Neuronal stem cell (in vitro differentiated cells): Measurements from ENCODE around the gene STEAP4.

Experiments
- DNase-seq: peaks from one replicate; pipeline ENCODE4 v3.0.0-alpha.2; 2013; ENCODE audit warnings: low spot score
- H2AFZ ChIP-seq: one replicate; pipeline ENCODE4 v1.6.1; 2013; ENCODE audit warnings: mild to moderate bottlenecking, low read length, inconsistent platforms
- H2AK5ac ChIP-seq: 2 replicates; pipeline ENCODE4 v1.6.1; 2013; ENCODE audit warnings: low read depth, mild to moderate bottlenecking, inconsistent platforms, low read length, moderate library complexity, mixed read lengths
- H2BK120ac ChIP-seq: 2 replicates; pipeline ENCODE4 v1.6.1; 2013; ENCODE audit warnings: low read depth, mild to moderate bottlenecking, inconsistent platforms, low read length, moderate library complexity, mixed read lengths
- H2BK12ac ChIP-seq: one replicate; pipeline ENCODE4 v1.6.1; 2013; ENCODE audit warnings: low read length, inconsistent platforms
- H2BK15ac ChIP-seq: 2 replicates; pipeline ENCODE4 v1.6.1; 2013; ENCODE audit warnings: mild to moderate bottlenecking, low read length, inconsistent platforms, mixed read lengths
- H2BK5ac ChIP-seq: one replicate; pipeline ENCODE4 v1.6.1; 2013; ENCODE audit warnings: inconsistent platforms, mild to moderate bottlenecking, low read length, moderate library complexity
- H3K14ac ChIP-seq: one replicate; pipeline ENCODE4 v1.6.1; 2013; ENCODE audit warnings: low read length, inconsistent platforms
- H3K18ac ChIP-seq: 2 replicates; pipeline ENCODE4 v1.6.1; 2013; ENCODE audit warnings: low read length, inconsistent platforms
- H3K23ac ChIP-seq: 2 replicates; pipeline ENCODE4 v1.6.1; 2013; ENCODE audit warnings: low read depth, mild to moderate bottlenecking, mixed read lengths, low read length, inconsistent platforms; ENCODE audit not compliant: poor library complexity
- H3K27ac ChIP-seq: replicated peaks from 3 replicates; pipeline ENCODE4 v1.5.1; 2013; ENCODE audit warnings: low read length, inconsistent platforms
- H3K27me3 ChIP-seq, 3 experiments: 2 replicates each; pipeline ENCODE4 v1.6.1; 2013; ENCODE audit warnings: low read length in 3 of 3, mild to moderate bottlenecking in 2 of 3, inconsistent platforms in 1 of 3, low read depth in 1 of 3, mixed read lengths in 1 of 3, moderate library complexity in 1 of 3; ENCODE audit not compliant: control insufficient read depth in 3 of 3, insufficient read depth in 3 of 3
- H3K36me3 ChIP-seq, 2 donors: replicated peaks in 1 of 2; 2 replicates each; pipeline ENCODE4 v1.6.1; 2013; ENCODE audit warnings: low read length in 2 of 2; ENCODE audit not compliant: control insufficient read depth in 2 of 2, insufficient read depth in 2 of 2
- H3K4ac ChIP-seq: 2 replicates; pipeline ENCODE4 v1.6.1; 2013; ENCODE audit warnings: inconsistent platforms, mild to moderate bottlenecking, low read length, moderate library complexity
- H3K4me1 ChIP-seq, 2 donors: 1 replicate in 1 of 2; 2 replicates in 1 of 2; pipeline ENCODE4 v1.6.1; 2013; ENCODE audit warnings: low read length in 2 of 2, low read depth in 1 of 2; ENCODE audit not compliant: control insufficient read depth in 2 of 2, insufficient read depth in 1 of 2
- H3K4me2 ChIP-seq: one replicate; pipeline ENCODE4 v1.6.1; 2013; ENCODE audit warnings: mild to moderate bottlenecking, low read length, inconsistent platforms; ENCODE audit not compliant: insufficient read depth, poor library complexity, severe bottlenecking
- H3K4me3 ChIP-seq, 2 donors: 2 replicates each; pipeline ENCODE4 v1.5.1; 2013; ENCODE audit warnings: low read length in 2 of 2, mild to moderate bottlenecking in 2 of 2, inconsistent platforms in 1 of 2, moderate library complexity in 1 of 2
- H3K79me1 ChIP-seq: one replicate; pipeline ENCODE4 v1.6.1; 2013; ENCODE audit warnings: low read depth, mild to moderate bottlenecking, inconsistent platforms, low read length, moderate library complexity
- H3K9ac ChIP-seq: one replicate; pipeline ENCODE4 v1.6.1; 2013; ENCODE audit warnings: mild to moderate bottlenecking, low read depth, low read length, inconsistent platforms; ENCODE audit not compliant: poor library complexity
- H3K9me3 ChIP-seq, 2 donors: replicated peaks in 1 of 2; 2 replicates each; pipeline versions ENCODE3 to v1.6.1; 2013; ENCODE audit warnings: low read length in 2 of 2, mild to moderate bottlenecking in 2 of 2, inconsistent platforms in 1 of 2, low read depth in 1 of 2, mixed read lengths in 1 of 2, moderate library complexity in 1 of 2; ENCODE audit not compliant: control insufficient read depth in 2 of 2, insufficient read depth in 1 of 2
- H4K8ac ChIP-seq: one replicate; pipeline ENCODE4 v1.6.1; 2013; ENCODE audit warnings: low read depth, mild to moderate bottlenecking, inconsistent platforms, low read length, moderate library complexity
- H4K91ac ChIP-seq: one replicate; pipeline ENCODE4 v1.6.1; 2013; ENCODE audit warnings: low read length, low read depth, mild to moderate bottlenecking, inconsistent platforms; ENCODE audit not compliant: poor library complexity
- WGBS, 2 donors: extraction: QIAGEN DNeasy Blood & Tissue Kit; methylation state at CpG; one replicate each; pipeline ENCODE4 v1.1.7; 2013; ENCODE audit warnings: missing lambda C conversion rate in 2 of 2, mixed read lengths in 1 of 2; ENCODE audit not compliant: insufficient read length in 2 of 2, insufficient replicate concordance in 1 of 2; ENCODE audit errors: extremely low coverage in 2 of 2; 5-methylcytosine and 5-hydroxymethylcytosine counted together

The STEAP4 gene

GRCh38 chr7:88315522-88315921, 8.8 kb upstream of the STEAP4 start:
- H2BK120ac ChIP-seq, result no peak overlapping the region
- no peaks in the 10 kb centered on the region for H3K4me1 ChIP-seq
- no peak overlapping the region for H2BK12ac ChIP-seq
- H4K91ac ChIP-seq, result no peak overlapping the region
- H3K4me3 ChIP-seq, result no peak overlapping the region
- no peaks in the 10 kb centered on the region for H3K79me1 ChIP-seq
- H4K8ac ChIP-seq, result no peak overlapping the region
- H3K4me2 ChIP-seq, result no peak overlapping the region
- no peak overlapping the region for H2BK5ac ChIP-seq
- no peaks in the 10 kb centered on the region for H3K36me3 ChIP-seq
- H3K27ac ChIP-seq, result no peak overlapping the region
- H3K18ac ChIP-seq, result no peak overlapping the region
- H2AFZ ChIP-seq, result no peak overlapping the region
- no peak overlapping the region for H3K23ac ChIP-seq
- no peak overlapping the region for H2BK15ac ChIP-seq
- no peak overlapping the region for H3K4ac ChIP-seq
- no peak overlapping the region for H2AK5ac ChIP-seq
- H3K14ac ChIP-seq, result no peak overlapping the region
- no peak for DNase-seq
- WGBS, 2 donors, result 100% methylated on average over 1 of the region's 2 CpGs; no CpG with 5 or more reads in 1 of the 2 donors
- H3K27me3 ChIP-seq, result peaks cover 0 to 4% (median 0%) of the 10 kb centered on the region in 3 experiments
- no peaks in the 10 kb centered on the region for H3K9me3 ChIP-seq
- no peak overlapping the region for H3K9ac ChIP-seq

- H2BK120ac ChIP-seq, result no peak overlapping the region
- H3K9ac ChIP-seq, result no peak overlapping the region
- H4K8ac ChIP-seq, result no peak overlapping the region
- no peak for DNase-seq
- H3K79me1 ChIP-seq, result no peaks in the 10 kb centered on the region
- no peak overlapping the region for H2BK5ac ChIP-seq
- peaks cover 0 to 4% (median 0%) of the 10 kb centered on the region in 3 experiments for H3K27me3 ChIP-seq
- H2AK5ac ChIP-seq, result no peak overlapping the region
- no peaks in the 10 kb centered on the region for H3K36me3 ChIP-seq
- H3K27ac ChIP-seq, result no peak overlapping the region
- no peak overlapping the region for H3K23ac ChIP-seq
- no peak overlapping the region for H3K18ac ChIP-seq
- no peak overlapping the region for H4K91ac ChIP-seq
- no peak overlapping the region for H3K4me3 ChIP-seq
- no peak overlapping the region for H3K14ac ChIP-seq
- no peak overlapping the region for H3K4ac ChIP-seq
- WGBS, 2 donors, result 100% methylated on average over 1 of the region's 4 CpGs; no CpG with 5 or more reads in 1 of the 2 donors
- no peaks in the 10 kb centered on the region for H3K9me3 ChIP-seq
- H3K4me2 ChIP-seq, result no peak overlapping the region
- H2AFZ ChIP-seq, result no peak overlapping the region
- H2BK12ac ChIP-seq, result no peak overlapping the region
- H2BK15ac ChIP-seq, result no peak overlapping the region
- H3K4me1 ChIP-seq, result no peaks in the 10 kb centered on the region
Measured at GRCh38 chr7:88314061-88314491, 7.4 kb upstream of the STEAP4 start.

GRCh38 chr7:88312061-88312663, 5.5 kb upstream of the STEAP4 start:
- H3K4ac ChIP-seq, result no peak overlapping the region
- no peak overlapping the region for H3K14ac ChIP-seq
- no peak overlapping the region for H3K4me3 ChIP-seq
- no peak overlapping the region for H4K8ac ChIP-seq
- H3K27me3 ChIP-seq, result peaks cover 0 to 13% (median 2%) of the 10 kb centered on the region in 3 experiments
- DNase-seq, result no peak
- H2BK120ac ChIP-seq, result no peak overlapping the region
- H2BK15ac ChIP-seq, result no peak overlapping the region
- no peak overlapping the region for H2BK5ac ChIP-seq
- no peak overlapping the region for H3K23ac ChIP-seq
- no peaks in the 10 kb centered on the region for H3K36me3 ChIP-seq
- no peak overlapping the region for H2BK12ac ChIP-seq
- no peak overlapping the region for H3K18ac ChIP-seq
- no peak overlapping the region for H2AFZ ChIP-seq
- no peaks in the 10 kb centered on the region for H3K79me1 ChIP-seq
- H3K27ac ChIP-seq, result no peak overlapping the region
- H3K9me3 ChIP-seq, result no peaks in the 10 kb centered on the region
- no peak overlapping the region for H3K4me2 ChIP-seq
- no peaks in the 10 kb centered on the region for H3K4me1 ChIP-seq
- no CpG with 5 or more reads among the region's 3 CpGs for WGBS, 2 donors
- no peak overlapping the region for H2AK5ac ChIP-seq
- no peak overlapping the region for H4K91ac ChIP-seq
- H3K9ac ChIP-seq, result no peak overlapping the region

GRCh38 chr7:88311675-88312036, 5.0 kb upstream of the STEAP4 start:
- no peak overlapping the region for H2BK12ac ChIP-seq
- no peak overlapping the region for H4K91ac ChIP-seq
- no peak overlapping the region for H2BK5ac ChIP-seq
- no CpG with 5 or more reads among the region's 1 CpG for WGBS, 2 donors
- H3K4me2 ChIP-seq, result no peak overlapping the region
- H3K9ac ChIP-seq, result no peak overlapping the region
- no peak overlapping the region for H3K27ac ChIP-seq
- H2AK5ac ChIP-seq, result no peak overlapping the region
- no peak overlapping the region for H3K18ac ChIP-seq
- no peak overlapping the region for H3K14ac ChIP-seq
- peaks cover 0 to 18% (median 7%) of the 10 kb centered on the region in 3 experiments for H3K27me3 ChIP-seq
- H3K4ac ChIP-seq, result no peak overlapping the region
- DNase-seq, result no peak
- H2AFZ ChIP-seq, result no peak overlapping the region
- peaks cover 0 to 2% of the 10 kb centered on the region in 2 donors for H3K4me1 ChIP-seq
- no peak overlapping the region for H2BK15ac ChIP-seq
- H3K9me3 ChIP-seq, result no peaks in the 10 kb centered on the region
- H3K23ac ChIP-seq, result no peak overlapping the region
- no peaks in the 10 kb centered on the region for H3K36me3 ChIP-seq
- no peak overlapping the region for H3K4me3 ChIP-seq
- no peaks in the 10 kb centered on the region for H3K79me1 ChIP-seq
- H4K8ac ChIP-seq, result no peak overlapping the region
- H2BK120ac ChIP-seq, result no peak overlapping the region
